NB4 (cell line): ENCODE measurements around the gene DSCAML1.

Experiments used
- DNase-seq: peaks from one replicate; pipeline ENCODE4 v3.0.0; 2010; ENCODE audit warnings: low read depth
- H3K4me3 ChIP-seq: one replicate; pipeline ENCODE4 v1.5.1; 2011; ENCODE audit warnings: mild to moderate bottlenecking, low read depth, low read length, moderate library complexity
- CTCF ChIP-seq: IDR thresholded peaks from one replicate; pipeline ENCODE4 v1.5.1; 2012; ENCODE audit warnings: low read depth, low read length
- MAX ChIP-seq: IDR thresholded peaks from 2 replicates; pipeline ENCODE4 v1.6.1; 2011; ENCODE audit warnings: low read depth, low read length
- MYC ChIP-seq: IDR thresholded peaks from 2 replicates; pipeline ENCODE4 v1.6.1; 2011; ENCODE audit warnings: low read depth, low read length
- POLR2A ChIP-seq: IDR thresholded peaks from 2 replicates; pipeline ENCODE4 v1.6.1; 2011; ENCODE audit warnings: mild to moderate bottlenecking; ENCODE audit not compliant: insufficient read length; ENCODE audit errors: extremely low read depth

DSCAML1 gene

GRCh38 chr11:117563556-117563955, 233.5 kb downstream of the DSCAML1 start:
- TF ChIP-seq MAX (no peak), CTCF (no peak), POLR2A (no peak), MYC (no peak)
- no peak overlapping the region for H3K4me3 ChIP-seq
- no peak for DNase-seq

GRCh38 chr11:117562136-117562535, 234.9 kb downstream of the DSCAML1 start:
- TF ChIP-seq CTCF (no peak), POLR2A (no peak), MYC (no peak), MAX (no peak)
- no peak for DNase-seq
- no peak overlapping the region for H3K4me3 ChIP-seq

GRCh38 chr11:117560780-117561530, 236.1 kb downstream of the DSCAML1 start:
- TF ChIP-seq MYC (no peak), MAX (no peak), POLR2A (no peak), CTCF (no peak)
- H3K4me3 ChIP-seq, result no peak overlapping the region
- peak; percentile 22 for DNase-seq

GRCh38 chr11:117559698-117560097, 237.3 kb downstream of the DSCAML1 start:
- no peak for DNase-seq
- H3K4me3 ChIP-seq, result no peak overlapping the region
- TF ChIP-seq MYC (no peak), CTCF (no peak), POLR2A (no peak), MAX (no peak)

GRCh38 chr11:117557361-117557760, 239.7 kb downstream of the DSCAML1 start:
- no peak for DNase-seq
- no peak for TF ChIP-seq MAX
- TF ChIP-seq POLR2A, result no peak
- TF ChIP-seq MYC, result no peak
- no peak for TF ChIP-seq CTCF
- H3K4me3 ChIP-seq, result no peak overlapping the region
